Osteoblast (primary cell): Measurements from ENCODE around the gene IGFL3. TPM values are rescaled to one million over a fixed set of nuclear protein-coding genes. Genes with fewer than 3 reads are reported as not detected.
A peak's percentile ranks its signal among the peaks of the same experiment; 100 is the strongest.

Source experiments
- DNase-seq: peaks from one replicate; pipeline ENCODE4 v3.0.0; 2011; ENCODE audit warnings: low spot score, mixed read lengths; ENCODE audit not compliant: insufficient read length; ENCODE audit errors: missing footprints
- H2AFZ ChIP-seq: 2 replicates; pipeline ENCODE4 v1.6.0; 2011; ENCODE audit warnings: mild to moderate bottlenecking, low read length
- H3K27ac ChIP-seq: 2 replicates; pipeline ENCODE4 v1.5.1; 2011; ENCODE audit warnings: mild to moderate bottlenecking, low read depth, low read length, moderate library complexity
- H3K27me3 ChIP-seq: 2 replicates; pipeline ENCODE4 v1.6.0; 2012; ENCODE audit warnings: mild to moderate bottlenecking, control low read depth, inconsistent platforms, low read length, moderate library complexity; ENCODE audit not compliant: insufficient read depth
- H3K36me3 ChIP-seq: 2 replicates; pipeline ENCODE4 v1.5.1; 2011; ENCODE audit warnings: mild to moderate bottlenecking, low read length, control low read depth, moderate library complexity; ENCODE audit not compliant: insufficient read depth
- H3K4me1 ChIP-seq: 2 replicates; pipeline ENCODE4 v1.5.1; 2011; ENCODE audit warnings: mild to moderate bottlenecking, low read length, control low read depth, moderate library complexity; ENCODE audit not compliant: insufficient read depth
- H3K4me2 ChIP-seq: 2 replicates; pipeline ENCODE4 v1.6.0; 2011; ENCODE audit warnings: mild to moderate bottlenecking, low read length; ENCODE audit not compliant: insufficient read depth
- H3K4me3 ChIP-seq: fragments of 200-600 bp; sonication (generic); 3 replicates; pipeline ENCODE4 v1.5.1; 2012; ENCODE audit warnings: mild to moderate bottlenecking, low read length, inconsistent platforms; ENCODE audit not compliant: insufficient read depth
- H3K79me2 ChIP-seq: 2 replicates; pipeline ENCODE4 v1.6.0; 2012; ENCODE audit warnings: mild to moderate bottlenecking, low read length, control low read depth, inconsistent platforms; ENCODE audit not compliant: insufficient read depth
- H3K9me3 ChIP-seq: 2 replicates; pipeline ENCODE4 v1.5.1; 2011; ENCODE audit warnings: low read depth, low read length, control low read depth
- H4K20me1 ChIP-seq: 2 replicates; pipeline ENCODE4 v1.6.0; 2012; ENCODE audit warnings: mild to moderate bottlenecking, low read length, control low read depth; ENCODE audit not compliant: insufficient read depth
- CTCF ChIP-seq: IDR thresholded peaks from 2 replicates; pipeline ENCODE4 v1.5.1; 2011; ENCODE audit warnings: mild to moderate bottlenecking, low read depth, low read length, moderate library complexity; ENCODE audit errors: extremely low read depth
- total RNA-seq: library from RNA; depleted of rRNA; stranded (reverse); fragments of >200 nt; gene quantifications from 2 replicates; pipeline ENCODE4 v1.2.3, GENCODE V29; 2012

The IGFL3 gene
- total RNA-seq, 1 donor, result not detected

GRCh38 chr19:46141421-46141820 is 16.9 kb upstream of the IGFL3 start:
- Histone ChIP-seq H3K27me3 (peaks cover 33% of the 10 kb centered on the region), H3K4me2 (no peak overlapping the region), H2AFZ (no peak overlapping the region), H3K9me3 (no peaks in the 10 kb centered on the region), H3K79me2 (no peaks in the 10 kb centered on the region), H3K4me3 (no peak overlapping the region), H3K27ac (no peak overlapping the region), H3K4me1 (no peaks in the 10 kb centered on the region), H4K20me1 (no peaks in the 10 kb centered on the region), H3K36me3 (no peaks in the 10 kb centered on the region)
- no peak for DNase-seq
- no peak for TF ChIP-seq CTCF

- H3K27ac ChIP-seq, result no peak overlapping the region
- peaks cover 28% of the 10 kb centered on the region for H3K27me3 ChIP-seq
- no peaks in the 10 kb centered on the region for H3K79me2 ChIP-seq
- no peaks in the 10 kb centered on the region for H4K20me1 ChIP-seq
- no peak for TF ChIP-seq CTCF
- no peak overlapping the region for H2AFZ ChIP-seq
- no peak overlapping the region for H3K4me2 ChIP-seq
- no peaks in the 10 kb centered on the region for H3K9me3 ChIP-seq
- peaks cover 12% of the 10 kb centered on the region for H3K4me1 ChIP-seq
- DNase-seq, result no peak
- no peak overlapping the region for H3K4me3 ChIP-seq
- H3K36me3 ChIP-seq, result no peaks in the 10 kb centered on the region
Measured at GRCh38 chr19:46137915-46138473, 13.5 kb upstream of the IGFL3 start.

- Histone ChIP-seq H3K36me3 (no peaks in the 10 kb centered on the region), H3K4me1 (peaks cover 18% of the 10 kb centered on the region), H3K9me3 (no peaks in the 10 kb centered on the region), H4K20me1 (no peaks in the 10 kb centered on the region), H3K79me2 (no peaks in the 10 kb centered on the region), H3K27ac (no peak overlapping the region), H3K4me3 (no peak overlapping the region), H3K4me2 (no peak overlapping the region), H3K27me3 (peaks cover 9% of the 10 kb centered on the region), H2AFZ (no peak overlapping the region)
- TF ChIP-seq CTCF, result no peak
- no peak for DNase-seq
Measured at GRCh38 chr19:46134527-46134926, 10.0 kb upstream of the IGFL3 start.

GRCh38 chr19:46133777-46134241 is 9.3 kb upstream of the IGFL3 start:
- DNase-seq, result peak; percentile 38

More at GRCh38 chr19:46133777-46134241, 9.3 kb upstream of the IGFL3 start:
- Histone ChIP-seq H3K9me3 (no peaks in the 10 kb centered on the region), H3K4me3 (no peak overlapping the region), H3K27ac (peak overlapping the region; percentile 75), H3K4me1 (peaks cover 18% of the 10 kb centered on the region), H2AFZ (peak overlapping the region; percentile 81), H4K20me1 (no peaks in the 10 kb centered on the region), H3K79me2 (no peaks in the 10 kb centered on the region), H3K4me2 (no peak overlapping the region), H3K36me3 (no peaks in the 10 kb centered on the region), H3K27me3 (peaks cover 14% of the 10 kb centered on the region)
- TF ChIP-seq CTCF, result no peak
